HG03025 (cell line): Measurements from ENCODE around the gene IRF7.

Experiments used
- ATAC-seq: cut with Tn5 transposase; IDR thresholded peaks from one replicate; pipeline ENCODE4 v1.9.1; 2021; ENCODE audit warnings: mild to moderate bottlenecking, moderate library complexity; ENCODE audit not compliant: unreplicated experiment, low FRiP score

Gene IRF7

DNA sequence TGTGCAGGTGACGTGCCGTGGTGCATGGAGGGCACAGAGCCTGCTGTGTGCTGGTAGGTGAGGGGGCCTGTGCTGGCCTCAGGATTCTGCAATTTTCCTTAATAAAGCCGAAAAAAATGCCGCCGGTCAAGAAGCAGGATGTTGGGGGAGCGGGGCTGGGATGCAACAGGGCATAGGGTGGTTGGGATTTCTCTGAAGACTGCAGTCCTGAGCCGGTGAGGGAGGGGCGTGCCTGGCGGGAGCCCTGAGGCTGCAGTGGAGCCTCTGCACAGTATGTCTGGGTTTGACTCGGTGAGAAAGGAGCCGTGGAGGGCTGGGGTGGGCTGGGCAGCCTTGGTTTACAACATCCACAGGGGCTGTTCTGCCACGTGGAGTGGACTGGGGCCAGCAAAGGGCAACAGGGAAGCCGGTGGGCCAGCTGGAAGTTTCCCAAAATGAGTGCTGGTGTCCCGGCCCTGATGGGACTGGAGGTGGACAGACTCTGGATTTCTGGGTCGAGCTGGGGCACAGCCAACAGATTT lies 7.7 kb upstream of the IRF7 start:
- no peak for ATAC-seq

DNA sequence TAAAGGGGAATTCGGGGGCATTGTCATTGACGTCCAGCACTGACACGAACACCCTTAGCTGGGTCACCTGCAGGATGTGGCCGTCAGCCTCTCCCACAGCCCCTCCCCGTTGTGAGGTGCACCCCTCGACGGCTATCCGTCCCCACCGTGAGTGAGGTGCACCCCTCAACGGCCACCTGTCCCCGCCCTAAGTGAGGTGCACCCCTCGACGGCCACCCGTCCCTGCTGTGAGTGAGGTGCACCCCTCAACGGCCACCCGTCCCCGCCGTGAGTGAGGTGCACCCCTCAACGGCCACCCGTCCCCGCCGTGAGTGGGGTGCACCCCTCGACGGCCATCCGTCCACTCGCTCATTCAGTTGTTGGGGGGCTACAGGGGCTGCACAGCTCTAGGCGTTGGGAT lies 6.1 kb upstream of the IRF7 start:
- ATAC-seq: no peak

DNA sequence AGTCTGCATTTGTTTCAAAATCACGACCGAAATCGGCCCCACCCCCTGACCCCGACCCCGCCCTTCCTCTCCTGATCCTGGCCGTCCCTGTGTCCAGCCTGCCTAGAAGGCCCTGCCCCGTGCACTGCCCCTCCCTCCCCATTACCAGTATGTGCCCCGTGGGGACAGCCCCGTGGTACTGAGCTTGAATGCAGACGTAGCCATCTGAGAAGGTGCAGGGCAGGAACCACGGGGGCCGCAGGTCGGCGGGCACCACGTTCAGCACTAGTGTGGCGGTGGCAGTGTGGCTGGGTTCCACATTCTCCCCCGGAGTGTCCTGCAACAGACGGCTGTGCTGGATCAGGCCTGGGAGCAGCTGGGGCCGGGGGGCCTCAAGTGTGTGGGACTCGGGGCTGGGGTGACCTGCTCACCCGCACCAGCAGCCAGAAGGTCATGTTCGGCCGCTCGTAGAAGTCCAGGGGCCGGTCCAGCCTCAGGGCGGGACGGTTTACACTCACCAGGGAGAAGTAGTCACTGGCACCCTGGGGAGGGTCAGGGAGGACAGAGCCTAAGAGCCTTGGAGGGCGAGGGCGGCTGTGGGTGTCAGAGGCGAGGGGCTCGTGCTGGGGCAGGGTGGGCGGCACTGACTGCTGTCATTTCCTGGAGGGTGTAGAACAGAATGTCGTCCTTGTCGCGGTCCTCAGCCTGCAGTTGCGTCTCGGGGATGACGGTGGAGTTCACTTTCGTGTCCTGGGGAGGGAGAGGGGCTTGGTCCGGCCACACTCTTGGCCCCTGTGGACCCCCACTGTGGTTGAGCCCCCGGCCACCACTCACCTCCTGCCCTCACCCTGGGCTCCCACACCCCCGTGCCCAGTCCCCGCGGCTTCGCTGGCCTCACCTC lies 5.4 kb upstream of the IRF7 start:
- ATAC-seq: no peak

DNA sequence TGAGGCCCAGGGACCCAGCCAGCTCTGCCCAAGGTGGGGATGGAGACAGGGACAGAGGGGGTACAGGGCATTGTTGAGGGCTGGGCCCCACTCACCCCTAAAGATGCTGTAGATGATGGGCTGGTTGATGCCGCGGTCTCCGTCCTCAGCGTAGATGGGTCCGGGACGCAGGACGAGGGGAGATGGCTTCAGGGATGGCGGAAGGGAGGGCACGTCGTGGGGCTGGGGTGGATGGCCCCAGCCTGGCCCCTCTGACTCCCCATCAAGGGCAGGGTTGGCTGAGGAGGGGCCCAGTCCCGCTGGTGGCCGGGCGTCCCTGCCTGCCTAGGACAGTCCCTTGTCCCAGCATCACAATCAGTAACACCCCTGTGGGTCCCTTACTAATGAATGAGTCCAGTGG lies 4.5 kb upstream of the IRF7 start:
- no peak for ATAC-seq

DNA sequence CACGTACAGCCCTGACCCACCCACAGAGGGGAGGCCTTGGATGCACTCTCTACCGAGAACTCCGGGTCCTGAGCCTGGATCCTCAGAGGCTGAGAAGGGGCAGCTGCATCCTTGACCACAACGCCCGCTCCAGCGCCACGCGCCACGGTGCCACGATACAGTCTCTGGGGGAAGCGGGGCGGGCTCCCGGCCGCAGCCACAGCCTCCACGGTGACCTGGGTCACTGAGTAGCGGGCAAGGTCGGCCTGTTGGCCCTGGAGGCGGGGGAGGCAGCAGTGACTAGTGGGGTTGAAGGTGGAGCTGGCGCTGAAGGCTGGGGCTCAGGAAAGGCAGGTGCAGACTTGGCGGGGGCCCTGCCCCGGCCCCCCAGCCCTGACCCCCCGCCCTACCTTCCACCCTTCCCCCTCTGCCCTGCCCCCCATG lies 3.9 kb upstream of the IRF7 start:
- ATAC-seq: no peak

DNA sequence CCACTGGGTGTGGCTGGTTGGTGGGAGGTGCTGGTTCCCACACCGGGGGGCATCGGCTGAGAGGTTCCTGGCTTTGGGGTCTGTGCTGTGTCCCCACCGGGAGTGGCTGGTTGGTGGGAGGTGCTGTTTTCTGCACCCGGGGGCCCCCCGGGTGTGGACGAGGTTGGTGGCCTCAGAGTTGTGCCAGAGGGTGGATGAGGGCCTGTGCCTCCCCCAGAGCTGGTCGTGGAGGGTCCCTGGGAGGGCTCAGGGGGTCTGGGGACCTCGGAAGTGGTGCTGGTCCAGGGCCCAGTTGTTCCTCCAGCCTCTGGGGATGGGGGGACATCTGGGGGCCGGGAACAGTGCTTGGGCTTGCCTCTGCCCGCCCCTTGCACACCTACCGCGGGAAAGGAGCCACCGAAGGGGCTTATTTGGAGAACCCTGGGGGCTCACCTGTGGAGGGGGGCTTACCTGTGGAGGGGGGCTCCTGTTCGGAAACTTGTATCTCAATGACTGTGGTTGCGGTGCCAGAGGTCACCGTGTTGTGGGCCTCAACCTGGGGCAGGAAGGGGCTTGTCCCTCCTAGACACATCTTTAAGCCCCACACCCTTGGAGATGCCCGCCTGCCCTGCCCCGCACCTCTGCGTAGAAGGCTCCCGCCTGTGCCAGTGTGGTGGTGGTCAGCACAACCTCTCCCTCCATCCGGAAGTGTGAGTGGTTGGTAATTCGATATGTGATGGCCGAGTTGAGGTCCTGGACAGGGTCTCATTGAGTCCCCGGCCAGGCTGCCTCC lies 3.3 kb upstream of the IRF7 start:
- ATAC-seq: no peak

DNA sequence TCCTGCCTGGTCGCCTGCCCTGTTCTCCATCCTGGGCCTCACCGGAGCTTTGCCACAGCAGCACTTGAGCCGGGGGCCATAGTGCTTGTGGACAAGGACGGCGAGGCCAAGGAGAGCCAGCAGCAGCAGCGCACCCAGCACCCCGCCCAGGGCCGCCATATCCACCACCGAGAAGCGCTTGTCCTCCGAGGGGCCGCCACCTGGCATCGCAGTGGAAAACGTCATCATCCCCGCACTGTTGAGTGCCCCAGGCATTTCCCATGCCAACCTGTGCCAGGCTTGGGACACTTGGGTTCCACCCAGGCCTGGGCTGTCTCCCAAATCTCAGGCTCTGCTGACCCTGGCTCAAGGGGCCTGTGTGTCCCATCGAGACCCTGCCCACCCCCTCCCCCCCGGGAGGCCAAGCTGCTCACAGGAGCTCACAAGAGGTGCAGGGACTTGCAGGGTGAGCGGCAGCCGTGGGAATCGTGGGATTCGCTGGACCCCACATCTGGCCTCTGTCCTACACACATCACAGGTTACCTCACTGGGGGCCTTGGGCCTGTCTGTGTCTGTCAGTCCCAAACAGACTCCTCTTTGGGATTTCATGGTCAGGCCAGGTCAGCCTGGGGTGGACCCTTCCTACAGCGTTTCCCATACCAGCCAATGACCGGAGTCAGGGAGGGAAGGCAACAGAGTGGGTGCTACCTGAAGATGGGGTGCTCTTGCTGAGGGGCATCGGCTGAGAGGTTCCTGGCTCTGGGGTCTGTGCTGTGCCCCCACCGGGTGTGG lies 2.3 kb upstream of the IRF7 start:
- ATAC-seq: no peak

DNA sequence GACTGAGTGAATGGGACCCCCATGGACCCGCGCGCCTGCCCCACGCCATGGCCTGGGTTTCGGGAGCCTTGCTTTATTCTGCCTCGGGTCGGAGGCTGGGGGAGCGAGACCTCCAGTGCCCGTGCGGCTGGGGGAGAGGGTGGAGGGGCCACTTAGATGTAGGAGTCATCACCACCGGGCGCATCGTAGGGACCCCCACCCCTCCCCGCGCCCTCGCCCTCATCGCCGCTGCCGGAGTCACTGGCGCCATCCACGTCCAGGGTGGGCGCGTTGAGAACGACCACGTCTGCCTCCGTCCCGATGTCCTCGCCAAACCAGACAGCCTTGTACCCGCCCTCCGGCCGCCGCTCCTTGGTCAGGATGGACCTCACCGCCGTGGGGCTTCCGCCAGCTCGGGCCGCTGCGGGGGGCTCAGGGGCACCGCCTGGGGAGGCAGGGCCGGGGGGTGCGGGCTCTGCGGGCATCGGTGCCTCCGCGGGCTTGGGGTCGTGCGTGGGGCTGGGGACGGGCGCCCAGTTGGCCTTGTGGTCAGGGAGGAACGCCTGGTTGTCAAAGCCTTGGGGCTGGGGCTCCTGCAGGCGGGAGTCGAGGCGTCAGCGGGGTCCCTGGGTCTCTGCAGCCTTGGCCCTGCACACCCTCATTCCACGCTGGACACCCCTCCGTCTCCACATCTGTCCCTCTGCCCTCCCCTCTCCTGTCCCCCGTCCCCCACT lies 1.6 kb upstream of the IRF7 start:
- ATAC-seq: no peak

DNA sequence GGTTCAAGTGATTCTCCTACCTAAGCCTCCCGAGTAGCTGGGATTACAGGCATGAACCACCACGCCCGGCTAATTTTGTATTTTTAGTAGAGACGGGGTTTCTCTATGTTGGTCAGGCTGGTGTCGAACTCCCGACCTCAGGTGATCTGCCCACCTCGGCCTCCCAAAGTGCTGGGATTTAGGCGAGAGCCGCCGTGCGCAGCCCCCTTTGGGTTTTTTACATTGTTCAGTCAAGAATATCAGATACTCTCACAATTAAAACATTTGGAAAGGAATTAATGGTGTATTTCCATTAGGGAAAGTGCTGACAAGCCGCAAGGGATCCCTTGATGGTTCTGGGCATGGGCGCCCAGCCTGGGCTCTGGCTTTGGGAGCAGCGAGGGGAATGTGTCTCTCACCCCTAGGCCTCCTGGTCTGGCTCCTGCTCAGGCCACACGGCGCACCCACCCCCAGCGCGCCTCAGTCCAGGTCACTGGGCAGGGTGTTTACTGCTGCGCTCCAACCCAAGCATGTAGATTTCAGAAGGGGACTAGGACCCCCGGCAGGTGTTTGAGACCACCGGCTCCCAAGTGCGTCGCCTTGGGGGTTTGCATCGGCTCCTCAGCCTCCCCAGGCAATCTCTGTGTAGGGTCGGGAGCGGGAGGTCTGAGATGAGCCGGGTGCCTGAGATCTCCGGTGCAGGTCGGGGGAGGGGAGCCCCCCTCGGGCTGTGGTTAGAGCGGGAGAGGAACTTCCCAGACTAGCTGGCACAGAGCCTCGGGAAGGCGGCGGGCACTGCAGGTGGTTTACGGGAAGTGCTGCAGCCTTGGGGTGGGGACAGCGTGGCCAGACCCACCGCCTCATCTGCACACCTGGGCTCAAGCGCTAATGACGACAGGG lies 809 bp upstream of the IRF7 start:
- no peak for ATAC-seq

DNA sequence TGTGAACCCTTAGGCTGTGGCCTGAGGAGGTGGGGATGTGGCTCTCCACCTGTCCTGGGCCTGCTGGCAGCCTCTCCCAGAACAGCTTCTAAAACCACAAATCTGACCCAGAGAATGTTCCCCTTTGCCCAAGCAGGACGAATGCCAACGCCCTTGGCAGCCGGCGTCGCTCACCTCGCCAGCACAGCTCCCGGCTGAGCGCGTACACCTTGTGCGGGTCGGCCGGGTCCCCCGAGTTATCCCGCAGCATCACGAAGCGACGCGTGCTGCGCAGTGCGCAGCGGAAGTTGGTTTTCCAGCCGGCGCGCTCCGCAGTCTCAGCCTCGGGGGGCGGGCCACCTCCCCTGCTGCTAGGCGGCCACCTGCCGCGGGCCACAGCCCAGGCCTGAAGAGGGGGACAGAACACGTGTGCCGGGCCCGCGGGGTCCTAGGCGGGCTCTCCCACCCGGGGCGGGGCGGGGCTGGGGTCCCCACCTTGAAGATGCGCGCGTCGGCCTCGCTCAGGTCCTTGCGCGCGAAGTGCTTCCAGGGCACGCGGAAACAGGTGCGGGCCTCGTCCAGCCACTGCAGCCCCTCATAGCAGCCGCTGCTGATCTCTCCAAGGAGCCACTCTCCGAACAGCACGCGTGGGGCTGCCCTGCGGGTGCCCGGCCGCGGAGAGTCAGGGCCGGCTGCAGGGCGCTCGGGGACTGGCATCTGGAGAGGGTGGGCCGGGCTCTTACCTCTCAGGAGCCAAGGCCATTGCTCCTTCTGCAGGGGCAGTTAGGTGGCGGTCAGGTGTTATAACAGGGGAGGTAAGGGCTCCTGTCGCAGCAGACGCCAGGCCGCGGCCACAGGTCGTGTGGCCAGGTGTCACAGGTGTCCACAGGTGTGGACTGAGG lies 887 bp downstream of the IRF7 start:
- peak; percentile 4 for ATAC-seq

DNA sequence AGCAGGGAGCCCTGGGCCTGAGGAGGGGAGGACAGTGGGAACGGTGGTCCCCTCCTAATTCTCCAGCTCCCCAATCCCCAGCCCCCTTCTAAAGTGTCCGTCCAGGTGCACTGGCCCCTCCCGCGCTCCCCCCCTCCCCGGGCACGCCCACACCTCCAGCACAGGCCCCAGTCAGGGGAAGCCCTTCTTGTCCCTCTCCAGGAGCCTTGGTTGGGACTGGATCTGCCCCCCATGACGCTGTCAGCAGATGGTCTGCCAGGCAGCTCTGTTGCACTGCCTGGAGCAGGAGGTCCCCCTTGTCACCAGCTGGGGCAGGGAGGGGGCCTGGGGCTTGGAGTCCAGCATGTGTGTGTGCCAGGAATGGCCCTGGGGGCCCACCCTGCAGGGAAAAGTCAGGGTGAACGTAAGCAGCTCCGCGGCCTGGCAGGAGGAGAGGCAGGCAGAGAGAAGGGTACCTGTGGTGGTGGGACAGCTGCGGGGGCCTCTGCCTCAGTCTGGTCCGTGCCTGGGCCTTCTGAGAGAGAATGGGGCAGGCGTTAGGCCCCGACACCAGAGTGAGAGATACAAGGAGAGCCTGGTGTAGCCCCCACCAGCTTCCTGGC lies 1.6 kb downstream of the IRF7 start:
- no peak for ATAC-seq

DNA sequence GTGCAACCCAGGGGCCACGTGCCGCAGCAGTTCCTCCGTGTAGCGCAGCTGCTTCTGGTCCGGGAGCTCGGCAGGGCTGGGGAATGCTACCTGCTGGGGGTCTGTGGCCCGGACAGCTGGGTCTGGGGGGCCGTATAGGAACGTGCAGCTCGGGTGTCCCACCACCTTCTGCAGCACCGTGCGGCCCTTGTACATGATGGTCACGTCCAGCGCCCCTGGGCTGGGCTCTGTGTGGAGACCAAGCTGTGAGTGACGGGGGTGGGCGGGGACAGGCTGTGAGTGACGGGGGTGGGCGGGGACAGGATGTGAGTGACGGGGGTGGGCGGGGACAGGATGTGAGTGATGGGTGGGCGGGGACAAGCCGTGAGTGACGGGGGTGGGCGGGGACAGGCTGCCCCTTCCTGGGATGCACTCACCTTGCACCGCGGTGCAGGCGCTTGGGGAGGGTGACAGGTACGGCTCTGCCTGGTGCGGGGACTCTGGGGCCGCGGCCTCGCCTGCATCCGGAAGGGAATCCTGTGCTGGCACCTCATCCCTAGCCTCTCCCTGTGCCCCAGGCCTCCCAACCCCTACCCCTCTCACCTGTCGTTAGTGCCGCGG lies 2.3 kb downstream of the IRF7 start:
- no peak for ATAC-seq

DNA sequence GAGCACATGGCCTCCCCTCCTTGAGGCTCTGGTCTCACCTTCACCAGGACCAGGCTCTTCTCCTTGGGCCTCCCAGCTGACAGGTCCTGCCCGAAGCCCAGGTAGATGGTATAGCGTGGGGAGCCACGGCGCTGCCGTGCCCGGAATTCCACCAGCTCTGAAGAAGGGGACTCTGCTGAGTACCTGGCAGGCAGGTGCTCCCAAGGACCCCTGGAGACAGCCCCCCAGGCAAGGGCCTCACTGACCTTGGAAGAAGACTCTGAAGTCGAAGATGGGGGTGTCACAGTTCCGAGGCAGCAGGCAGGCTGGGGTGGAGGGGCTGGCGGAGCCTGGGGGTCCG lies 2.8 kb downstream of the IRF7 start:
- no peak for ATAC-seq

DNA sequence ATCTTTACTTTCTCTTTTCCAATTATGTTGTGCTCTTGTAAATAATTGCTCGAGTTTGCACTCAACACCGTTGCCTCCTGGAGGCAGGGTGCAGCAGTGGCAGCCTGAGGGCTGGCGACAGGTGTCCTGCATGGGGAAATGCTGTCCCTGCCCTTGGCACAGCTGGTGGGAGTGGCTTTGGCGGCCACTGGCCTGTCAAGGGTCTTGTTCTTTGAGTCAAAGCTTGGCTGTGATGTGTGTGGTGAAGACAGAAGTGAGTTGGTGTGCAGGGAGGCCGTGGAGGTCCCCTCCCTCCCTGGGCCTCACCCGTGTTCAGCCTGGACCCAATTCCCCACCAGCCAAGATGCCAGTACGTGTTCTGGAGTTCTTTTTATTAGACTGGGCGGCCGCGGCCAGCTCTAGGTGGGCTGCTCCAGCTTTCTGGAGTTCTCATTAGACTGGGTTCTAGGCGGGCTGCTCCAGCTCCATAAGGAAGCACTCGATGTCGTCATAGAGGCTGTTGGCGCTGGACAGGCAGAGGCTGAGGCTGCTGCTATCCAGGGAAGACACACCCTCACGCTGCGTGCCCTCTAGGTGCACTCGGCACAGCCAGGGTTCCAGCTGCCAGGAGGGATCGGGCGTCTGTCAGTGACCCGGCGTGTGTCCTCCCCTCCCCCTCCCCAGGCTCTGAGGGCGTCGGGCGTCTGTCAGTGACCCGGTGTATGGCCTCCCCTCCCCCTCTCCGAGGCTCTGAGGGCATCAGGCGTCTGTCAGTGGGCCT lies 3.4 kb downstream of the IRF7 start:
- ATAC-seq: no peak

DNA sequence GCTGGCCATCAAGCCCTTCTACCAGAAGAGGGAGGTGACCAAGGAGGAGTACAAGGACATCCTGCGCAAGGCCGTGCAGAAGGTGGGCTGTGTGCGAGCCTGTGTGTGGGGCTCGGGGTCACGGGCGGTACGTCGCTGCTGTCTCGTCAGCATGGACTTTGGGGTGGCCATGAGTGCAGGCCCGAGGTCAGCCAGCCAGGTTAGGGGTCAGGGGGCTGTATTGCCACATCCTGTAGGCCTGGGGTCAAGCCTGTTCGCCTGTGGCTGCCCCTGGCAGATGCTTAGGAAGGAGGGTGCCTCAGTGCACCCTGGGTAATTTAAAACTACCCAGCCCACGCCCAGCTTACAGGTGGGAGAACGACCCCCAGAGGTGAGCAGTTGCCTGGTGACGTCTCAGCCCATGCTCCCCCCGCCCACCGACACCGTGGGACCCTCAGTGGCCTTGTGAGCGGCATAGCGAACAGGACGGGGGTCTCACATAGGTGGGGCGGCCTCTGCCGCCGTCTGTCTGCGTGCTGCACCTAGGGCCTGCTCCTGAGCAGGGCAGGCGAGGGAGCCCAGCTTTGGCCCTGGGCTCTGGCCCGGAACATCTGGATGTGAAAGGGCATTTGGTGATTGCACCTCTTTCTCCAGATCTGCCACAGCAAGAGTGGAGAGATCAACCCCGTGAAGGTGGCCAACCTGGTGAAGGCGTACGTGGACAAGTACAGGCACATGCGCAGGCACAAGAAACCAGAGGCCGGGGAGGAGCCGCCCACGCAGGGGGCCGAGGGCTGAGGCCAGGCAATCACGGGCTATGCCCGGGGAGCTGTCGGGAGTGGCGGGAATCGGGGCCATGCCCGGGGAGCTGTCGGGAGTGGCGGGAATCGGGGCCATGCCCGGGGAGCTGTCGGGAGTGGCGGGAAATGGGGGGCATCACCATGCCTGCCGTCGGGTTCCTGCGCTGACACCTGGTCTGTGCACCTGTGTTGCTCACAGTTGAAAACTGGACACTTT lies 4.5 kb downstream of the IRF7 start:
- ATAC-seq: no peak
